Non-pigmented ciliary epithelial cell (primary cell): ENCODE results near the gene LCN2.
"Not testable (repeated sequence)": the region's sequence is repeated elsewhere in the genome, so short reads cannot be mapped to it uniquely, and the experiment has no call there.

ENCODE experiments used
- DNase-seq: peaks from one replicate; pipeline ENCODE4 v3.0.0-alpha.2; 2010; ENCODE audit warnings: low read depth

Gene LCN2

DNA sequence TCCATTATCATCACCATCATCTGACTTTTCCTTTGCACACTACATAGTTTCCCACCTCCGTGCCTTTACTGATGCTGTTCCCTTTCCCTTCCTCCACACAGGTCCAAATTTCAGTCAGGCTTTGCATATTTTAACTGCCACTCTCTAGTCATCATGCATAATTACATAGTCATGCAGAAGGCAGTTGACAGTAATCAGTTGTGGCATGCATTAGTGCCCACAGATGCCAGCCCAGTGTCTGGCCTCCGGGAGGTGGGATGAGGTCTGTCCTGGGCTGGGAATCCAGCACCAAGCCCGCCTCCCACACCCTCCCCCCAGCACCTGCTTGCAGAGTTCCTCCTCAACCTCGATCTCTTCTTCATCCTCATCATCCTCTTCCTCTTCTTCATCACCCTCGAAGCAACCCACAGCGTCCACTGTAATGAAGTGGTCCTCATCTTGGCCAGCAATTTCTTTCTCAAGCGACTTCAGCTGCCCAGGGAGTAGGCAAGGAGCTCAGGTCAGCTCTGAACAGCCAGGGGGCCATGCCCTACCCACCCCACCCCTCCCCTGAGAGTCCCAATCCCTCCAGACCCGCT is 19.6 kb downstream of the LCN2 start:
- no peak for DNase-seq

DNA sequence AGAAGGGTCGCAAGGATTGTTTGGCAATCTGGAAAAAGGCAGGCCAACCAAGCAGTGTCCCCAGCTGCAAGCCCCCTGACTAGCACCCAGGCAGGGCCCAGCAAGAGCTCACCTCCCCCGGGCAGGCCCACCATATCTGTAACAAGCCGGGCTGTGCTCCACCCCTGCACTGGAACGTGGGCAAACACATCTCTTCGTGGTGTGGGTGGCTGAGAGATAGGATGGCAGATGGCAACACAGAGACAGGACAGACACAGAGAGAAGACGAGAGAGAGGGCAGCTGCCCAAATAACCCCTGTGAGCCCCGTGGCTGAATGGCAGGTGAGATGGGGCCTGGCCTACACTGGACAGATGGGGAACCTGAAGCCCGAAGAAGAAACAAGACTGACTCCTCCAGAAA is 20.2 kb downstream of the LCN2 start:
- no peak for DNase-seq

DNA sequence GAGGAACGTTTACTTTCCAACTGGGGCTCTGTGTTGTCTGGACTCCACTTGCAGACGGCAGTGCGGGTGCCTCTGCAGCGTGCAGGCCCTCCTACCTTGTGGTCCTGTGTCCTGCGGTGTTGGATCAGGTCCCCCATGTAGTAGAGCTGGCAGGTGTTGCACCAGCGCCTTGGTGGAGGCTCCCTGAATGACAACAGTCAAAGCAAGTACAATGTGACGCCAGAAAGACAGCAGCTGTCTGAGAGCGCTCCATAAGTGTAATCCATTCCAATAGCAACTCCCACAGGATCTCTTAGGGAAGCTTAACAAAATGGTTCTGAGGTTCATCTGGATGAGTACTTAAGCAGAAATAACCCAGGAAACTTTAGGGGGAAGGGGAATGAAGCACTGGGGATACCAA is 20.7 kb downstream of the LCN2 start:
- DNase-seq = no peak

DNA sequence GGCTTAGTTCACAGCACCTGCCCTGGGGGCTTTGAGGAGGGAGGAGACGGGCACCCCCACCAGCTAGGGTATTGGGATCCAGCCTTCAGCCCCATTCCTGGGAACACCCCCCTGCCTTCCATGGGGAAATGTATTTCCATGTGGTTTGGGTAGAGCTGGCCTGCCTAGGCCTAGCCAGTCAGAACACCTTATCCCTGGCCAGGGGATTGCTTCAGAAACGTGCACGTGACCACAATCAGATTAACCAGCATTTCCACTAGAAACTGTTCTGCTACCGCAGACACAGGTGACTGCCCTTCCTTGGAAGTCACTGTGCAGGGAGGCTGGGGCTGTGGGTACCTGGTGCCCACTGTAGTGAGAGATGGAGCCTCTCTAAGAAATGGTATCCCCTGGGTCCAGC is 24.8 kb downstream of the LCN2 start:
- no peak for DNase-seq

DNA sequence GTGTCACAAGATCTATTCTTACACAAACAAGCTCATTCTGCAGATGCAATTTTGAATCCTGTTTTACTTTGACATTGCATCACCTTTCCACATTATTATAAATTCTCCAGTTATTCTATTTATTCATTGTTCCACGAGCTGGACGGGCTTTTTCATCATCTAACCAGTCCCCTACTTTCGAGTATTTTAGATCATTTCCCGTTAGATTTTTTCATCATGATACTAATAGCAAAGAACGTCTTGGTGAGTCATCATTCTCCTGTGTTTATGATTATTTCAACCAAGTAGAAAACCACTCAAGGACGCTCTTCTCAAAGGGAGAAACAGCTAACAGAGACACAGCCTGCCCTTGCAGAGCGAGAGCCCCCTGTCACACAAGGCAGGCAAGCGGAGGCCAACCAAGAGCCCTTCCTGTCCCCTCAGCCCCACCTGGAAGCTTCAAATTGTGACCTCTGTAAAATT is 25.9 kb downstream of the LCN2 start:
- DNase-seq = no peak

DNA sequence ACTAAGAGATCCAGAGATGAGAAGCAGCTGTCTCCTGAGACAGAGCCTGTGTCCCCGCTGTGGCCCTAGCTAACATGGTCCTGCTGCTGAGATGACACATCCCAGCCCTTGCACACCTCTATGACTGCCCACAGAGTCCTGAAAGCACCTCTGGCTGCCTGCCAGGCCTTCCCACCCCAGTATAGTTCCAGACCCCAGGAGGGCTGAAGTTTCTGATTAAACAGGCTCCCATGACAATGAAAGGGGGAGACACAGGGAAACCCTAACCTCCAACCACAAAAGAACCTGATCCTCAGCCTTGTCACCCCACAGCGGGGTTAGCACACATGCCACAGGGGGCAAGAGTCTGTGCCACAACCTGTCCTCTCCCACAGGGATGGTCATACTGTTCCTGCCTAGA is 26.5 kb downstream of the LCN2 start:
- DNase-seq = no peak

DNA sequence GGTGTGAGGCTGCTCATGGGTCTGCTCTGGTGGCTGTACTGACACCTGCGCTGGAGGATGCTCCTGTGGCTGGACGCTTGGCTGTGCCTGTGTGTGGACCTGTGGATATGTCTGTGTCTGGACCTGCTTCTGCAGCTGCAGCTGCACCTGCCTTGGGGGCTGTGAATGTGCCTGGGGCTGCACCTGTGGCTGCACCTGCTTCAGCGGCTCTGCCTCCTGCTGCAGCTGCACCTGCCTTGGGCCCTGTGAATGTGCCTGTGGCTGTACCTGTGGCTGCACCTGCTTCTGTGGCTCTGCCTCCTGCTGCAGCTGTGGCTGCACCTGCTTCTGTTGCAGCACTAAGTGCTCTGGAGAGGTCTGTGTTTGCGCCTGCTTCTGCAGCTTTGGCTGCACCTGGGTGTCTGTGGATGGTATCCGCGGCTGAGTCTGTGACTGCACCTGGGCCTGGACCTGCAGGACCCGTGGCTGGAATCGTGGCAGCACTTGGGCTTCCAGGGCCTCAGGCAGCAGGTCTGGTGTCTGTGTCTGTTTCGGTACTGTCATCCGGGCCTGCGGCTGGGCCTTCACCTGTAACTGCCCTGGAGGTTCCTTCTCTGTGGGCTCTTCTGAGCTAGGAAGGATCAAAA is 29.7 kb downstream of the LCN2 start:
- no peak for DNase-seq

DNA sequence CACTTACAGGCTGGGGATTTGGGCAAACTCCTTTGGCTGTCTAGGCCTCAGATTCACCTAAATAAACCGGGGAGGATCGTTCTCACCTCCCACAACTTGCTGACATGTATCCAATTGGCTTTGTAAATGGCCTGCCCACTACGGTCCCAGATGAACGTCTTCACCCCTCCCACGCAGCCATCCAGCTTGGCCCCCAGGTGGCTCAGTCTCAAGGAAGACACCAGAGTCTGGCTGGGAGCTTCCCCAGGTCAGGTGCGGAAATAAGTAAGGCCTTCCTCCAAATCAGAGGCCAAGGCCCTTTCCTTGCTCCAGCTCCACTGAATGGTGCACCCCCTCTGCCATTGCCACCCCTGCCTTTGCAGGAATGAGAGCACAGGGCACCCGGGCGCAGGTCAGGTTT is 30.7 kb downstream of the LCN2 start:
- no peak for DNase-seq

DNA sequence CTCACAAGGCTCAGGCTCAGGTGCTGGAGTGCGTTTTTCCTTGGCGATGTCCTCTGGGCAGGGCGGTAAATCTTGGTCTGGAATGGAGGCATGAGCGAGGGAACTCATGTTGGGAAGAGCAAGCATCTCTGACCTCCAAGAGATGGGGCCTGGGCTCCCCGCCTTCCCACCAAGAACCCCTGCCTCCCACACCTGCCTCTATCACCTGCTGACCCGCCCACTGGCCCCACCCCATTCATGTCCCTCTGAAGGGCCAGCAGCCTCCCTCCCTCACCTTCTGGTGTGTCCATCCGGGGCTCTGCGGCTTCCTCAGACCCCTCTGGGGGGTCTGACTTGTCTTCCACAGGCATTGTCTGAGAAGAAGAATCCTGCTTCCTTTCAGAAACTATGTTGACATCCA is 31.2 kb downstream of the LCN2 start:
- no peak for DNase-seq

DNA sequence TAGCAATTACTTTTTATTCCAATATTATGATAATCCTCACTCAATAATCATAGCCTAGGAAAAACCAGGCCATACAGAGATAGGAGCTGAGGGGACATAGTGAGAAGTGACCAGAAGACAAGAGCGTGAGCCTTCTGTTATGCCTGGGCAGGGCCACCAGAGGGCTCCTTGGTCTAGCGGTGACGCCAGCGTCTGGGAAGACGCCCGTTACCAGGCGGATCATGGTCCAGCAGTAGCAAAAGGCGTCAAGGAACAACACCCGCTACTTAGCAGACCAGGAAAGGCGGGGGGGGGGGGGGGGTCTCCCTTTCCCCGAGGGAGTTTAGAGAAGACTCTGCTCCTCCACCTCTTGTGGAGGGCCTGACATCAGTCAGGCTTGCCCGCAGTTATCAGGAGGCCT is 32.2 kb downstream of the LCN2 start:
- not testable (repeated sequence) for DNase-seq

DNA sequence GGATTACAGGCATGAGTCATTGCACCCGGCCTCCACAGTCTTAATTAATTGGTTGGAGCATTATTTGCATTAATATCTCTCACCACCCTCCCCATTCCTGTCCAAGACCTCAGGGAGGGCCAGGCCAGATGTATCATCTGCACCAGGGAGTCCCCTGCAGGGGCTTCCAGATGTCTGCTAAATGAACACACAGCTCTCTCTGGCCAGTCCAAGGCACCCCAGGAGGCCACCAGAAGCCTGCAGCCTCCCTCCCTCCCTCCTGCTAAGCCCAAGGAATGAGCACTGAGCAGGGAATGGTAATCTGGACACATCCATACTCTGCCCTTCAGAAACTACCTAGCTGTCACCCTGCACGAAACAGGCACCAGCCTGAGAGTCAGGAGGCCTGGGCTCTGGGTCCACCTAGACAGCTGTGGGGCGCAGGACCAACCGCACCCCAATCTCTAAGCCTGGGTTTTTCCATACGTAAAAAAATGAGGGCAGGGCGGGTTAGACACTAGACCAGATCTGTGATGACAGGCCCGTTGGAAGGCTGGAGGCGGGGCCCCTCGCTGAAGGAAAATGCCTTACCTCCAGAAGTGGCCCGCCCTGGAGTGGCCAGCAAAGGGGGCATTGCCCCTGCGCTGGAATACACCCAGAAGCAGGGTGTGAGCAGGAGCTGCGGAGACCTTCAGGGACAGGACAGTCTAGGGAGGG is 33.8 kb downstream of the LCN2 start:
- DNase-seq = no peak

DNA sequence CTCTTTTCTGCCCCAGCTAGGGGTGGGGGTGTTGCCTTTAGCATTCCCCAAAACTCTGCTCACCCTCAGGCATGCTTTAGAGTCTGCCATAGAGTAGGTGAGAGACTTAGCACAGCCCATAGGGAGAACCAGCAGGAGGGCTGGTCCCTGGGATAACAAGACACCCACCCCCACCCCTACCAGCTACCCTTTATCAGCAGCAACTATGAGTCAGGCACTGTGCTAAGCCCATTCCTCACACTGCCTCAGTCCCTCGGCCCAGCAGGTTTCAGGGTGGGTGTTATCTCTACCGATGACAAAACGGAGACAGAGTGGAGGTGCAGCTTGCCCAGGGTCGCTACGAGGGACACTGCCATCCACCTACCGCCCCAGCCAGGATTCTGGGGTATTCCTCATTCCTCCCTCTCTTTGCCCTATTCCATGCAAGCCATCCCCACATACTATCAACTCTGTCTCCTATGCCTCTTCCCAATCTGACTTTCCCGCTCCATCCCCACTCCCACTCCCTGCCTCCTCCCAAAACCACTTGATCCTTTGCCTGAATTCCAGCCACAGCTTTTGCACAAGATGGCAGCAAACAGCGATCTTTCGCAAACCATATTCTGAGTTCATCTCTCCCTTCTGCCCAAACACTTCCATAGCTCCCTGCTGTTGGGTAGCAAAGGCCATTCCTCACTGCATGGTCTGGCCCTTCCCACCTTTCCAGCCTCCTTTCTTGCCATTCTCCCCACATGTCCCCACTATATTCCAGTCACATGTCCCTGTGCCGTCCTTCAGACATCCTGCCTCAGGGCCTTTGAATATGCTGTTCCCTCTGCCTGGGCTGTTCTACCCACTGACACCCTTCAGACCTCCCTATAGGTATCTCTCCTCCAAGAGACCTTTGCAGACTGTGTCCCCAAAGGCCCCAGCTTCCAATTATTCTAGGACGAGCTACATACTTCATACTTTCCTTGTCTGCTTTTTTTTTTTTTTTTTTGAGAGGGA is 37.0 kb downstream of the LCN2 start:
- no peak for DNase-seq

DNA sequence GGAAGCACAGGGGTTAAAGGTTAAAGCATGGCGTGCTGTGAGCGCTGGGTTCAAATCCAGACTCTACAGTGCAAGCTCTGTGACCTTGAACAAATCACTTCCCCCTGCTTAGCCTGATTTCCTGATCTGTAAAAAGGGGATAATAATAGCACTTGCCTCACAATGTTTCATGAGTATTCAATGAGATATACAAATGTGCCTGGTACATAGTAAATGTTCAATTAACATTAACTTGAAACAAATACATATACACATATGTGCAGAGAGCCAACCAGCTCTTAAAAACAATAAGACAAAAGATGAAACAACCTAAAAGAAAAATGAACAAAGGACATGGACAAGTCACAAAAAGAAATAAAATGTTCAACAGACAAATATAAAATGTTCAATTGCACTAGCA is 38.1 kb downstream of the LCN2 start:
- no peak for DNase-seq

DNA sequence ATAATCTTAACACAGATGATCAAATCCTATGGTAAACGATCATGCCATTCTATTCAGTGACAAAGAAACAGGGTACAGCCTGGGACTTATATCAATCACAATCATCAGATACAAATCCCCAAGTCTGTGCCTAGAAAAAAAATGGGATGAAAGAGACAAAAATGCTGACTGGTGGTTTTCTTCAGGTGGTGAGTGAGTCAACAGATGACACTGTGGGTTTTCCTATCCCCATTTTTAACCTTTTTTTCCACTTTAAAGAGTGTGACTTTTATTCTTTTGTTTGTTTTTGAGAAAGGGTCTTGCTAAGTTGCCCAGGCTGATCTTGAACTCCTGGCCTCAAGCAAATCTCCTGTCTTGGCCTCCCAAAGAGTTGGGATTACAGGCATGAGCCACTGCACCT is 39.0 kb downstream of the LCN2 start:
- no peak for DNase-seq

DNA sequence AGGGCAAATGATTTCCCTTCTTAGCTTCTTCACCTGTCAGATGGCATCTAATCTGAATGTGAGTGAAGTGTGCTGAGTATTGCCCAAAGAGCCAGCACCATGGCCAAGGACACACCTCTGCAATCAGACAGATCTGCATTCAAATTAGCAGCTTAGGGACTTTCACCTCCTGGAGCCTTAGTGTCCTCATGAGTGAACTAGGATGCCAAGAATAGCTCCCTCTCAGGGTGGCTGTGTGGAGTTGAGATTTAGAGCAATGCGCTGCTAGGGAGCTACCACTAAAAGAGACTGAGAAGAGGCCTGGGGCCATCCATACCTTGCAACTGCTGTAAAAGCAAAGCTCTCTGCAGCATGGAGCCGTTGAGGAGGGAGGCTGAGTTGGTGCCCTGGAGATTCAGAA is 40.8 kb downstream of the LCN2 start:
- DNase-seq = no peak

DNA sequence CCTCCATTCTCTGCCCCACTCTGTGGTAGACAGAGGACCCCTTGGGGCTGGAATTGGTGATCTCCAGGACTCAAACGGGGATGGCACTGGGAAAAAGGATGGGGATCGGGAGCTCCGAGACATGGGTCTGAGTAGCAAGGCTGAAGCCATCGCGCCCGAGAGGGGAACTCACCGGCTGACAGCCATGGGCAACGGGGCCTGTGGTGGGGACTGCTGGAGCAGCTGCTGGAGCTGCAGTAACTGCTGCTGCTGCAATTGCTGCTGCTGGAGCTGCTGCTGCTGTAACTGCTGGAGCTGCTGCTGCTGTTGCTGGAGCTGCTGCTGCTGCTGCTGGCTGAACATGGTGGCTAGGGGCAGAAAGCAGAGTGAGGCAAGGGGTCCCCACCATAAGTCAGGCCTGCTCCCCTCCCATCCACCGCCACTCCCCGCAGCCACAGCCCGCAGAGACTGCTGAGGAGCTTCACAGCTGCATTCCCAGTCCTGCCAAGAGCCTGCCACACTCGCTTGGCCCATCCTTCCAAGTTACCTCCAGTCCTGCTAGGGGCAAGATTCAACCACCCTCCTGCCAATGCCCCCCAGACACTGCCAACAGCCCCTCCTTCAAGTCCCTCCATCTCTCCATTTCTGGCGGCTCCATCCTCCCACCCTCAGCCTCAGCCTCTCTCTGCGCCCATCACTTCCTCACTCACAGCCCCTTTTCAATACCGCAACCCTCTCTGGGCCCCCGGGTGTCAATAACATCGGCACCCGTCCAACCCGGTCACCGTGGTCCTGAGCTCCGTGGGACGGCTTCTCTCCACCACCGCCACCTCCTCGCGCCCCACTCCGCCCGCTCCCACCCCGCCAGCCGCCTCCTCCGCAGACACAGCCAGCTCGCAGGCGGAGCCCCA is 41.5 kb downstream of the LCN2 start:
- no peak for DNase-seq

DNA sequence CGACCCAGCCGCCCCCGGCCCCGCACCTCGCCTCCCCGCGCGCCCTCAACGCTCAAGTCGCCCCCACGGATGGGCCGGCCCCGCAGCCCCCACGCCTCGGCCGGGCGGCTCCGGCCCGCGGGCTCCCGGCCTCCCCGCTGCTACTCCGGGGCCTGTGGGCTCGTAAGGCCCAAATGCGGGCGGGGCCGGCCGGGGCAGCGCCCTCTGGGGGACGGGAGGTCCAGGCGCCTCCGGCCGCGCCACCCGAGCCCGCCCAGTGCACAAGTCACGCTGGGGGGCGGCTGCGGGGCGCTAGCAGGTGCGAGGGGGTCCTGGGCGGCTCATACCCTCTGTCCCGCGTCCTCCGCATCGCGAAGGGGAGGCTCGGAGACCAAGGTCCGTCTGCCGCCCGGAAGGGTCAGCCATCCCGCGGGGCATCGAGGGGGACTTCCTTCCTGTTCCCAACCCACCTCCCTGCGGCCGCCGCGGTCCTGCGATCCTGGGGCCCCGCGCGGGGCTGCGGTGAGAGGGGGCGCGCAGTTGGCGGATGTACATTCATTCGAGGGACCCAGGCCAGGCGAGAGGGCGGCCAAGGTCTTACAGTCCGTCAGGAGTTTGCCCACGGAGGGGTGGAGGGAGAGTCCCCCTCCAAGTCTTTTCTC is 42.3 kb downstream of the LCN2 start, which contains the start of gene CIZ1:
Gene CIZ1, minus strand, starts transcription at position 167 of the 641 bp plus-strand sequence. CDS start 715 bp downstream, outside the sequence.
- no peak for DNase-seq

DNA sequence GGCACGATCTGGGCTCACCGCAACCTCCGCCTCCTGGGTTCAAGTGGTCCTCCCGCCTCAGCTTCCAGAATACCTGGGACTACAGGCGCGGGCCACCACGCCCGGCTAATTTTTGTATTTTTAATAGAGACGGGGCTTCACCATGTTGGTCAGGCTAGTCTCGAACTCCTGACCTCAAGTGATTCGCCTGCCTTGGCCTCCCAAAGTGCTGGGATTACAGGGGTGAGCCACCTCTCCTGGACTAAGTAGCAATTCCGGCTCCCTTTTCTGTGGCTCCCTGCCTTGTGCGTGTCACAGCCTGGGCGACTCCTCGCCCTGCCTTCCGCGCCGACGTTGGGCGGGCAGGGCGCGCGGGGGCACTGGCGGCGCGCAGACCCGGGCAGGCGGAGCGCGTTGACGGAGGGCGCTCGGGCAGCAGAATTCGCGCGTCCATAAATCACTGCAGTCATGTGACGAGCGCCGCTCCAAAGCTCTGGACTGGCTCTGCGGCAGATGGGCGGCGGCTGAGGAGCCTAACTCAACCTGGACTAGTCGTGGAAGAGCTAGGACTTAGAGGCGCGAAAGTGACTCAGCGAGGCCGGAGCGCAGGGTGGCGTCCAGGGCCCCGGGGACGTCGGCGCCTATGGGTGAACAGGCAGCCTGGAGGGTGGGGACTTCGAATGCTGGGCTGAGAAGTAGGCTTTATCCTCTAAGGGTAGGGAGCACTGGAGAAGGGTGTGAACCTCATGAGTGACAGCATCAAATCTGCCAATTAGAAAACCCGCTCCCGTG is 43.5 kb downstream of the LCN2 start:
- no peak for DNase-seq

DNA sequence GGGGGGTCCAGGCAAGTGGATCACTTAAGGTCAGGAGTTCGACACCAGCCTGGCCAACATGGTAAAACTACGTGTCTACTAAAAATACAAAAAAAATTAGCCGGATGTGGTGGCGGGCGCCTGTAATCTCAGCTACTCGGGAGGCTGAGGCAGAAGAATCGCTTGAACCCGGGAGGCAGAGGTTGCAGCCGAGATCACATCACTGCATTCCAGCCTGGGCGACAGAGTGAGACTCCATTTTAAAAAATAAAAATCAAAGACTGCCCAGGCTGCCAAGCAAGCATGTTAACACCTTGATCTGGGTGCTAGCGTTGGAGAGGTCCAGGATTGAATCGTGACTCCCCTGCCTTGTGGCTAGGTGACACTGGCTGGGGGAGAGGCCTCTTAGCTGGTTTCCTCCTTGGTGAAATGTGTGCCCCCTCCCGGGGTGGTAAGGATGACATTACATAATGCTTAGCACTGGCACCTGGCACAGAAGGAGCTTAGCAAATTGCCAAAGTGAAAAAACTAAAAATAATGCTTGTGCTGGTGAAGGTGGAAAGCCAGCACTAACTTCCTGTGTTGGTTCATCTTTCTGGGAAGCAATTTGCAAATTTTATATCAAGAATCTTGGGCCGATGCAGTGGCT is 44.3 kb downstream of the LCN2 start:
- DNase-seq = no peak
